HCT116 (cell line): ENCODE results near the gene TCF12.

Experiments used
- CEBPB ChIP-seq: IDR thresholded peaks from 2 replicates; pipeline ENCODE4 v1.6.1; 2012; ENCODE audit warnings: low read depth
- EZH2 ChIP-seq: fragments of 200-600 bp; sonication (generic); IDR thresholded peaks from 2 replicates; pipeline ENCODE4 v1.6.1; 2017; ENCODE audit warnings: antibody characterized with exemption, mixed run types
- JUND ChIP-seq: IDR thresholded peaks from 2 replicates; pipeline ENCODE4 v1.6.1; 2012
- POLR2A ChIP-seq: IDR thresholded peaks from 2 replicates; pipeline ENCODE4 v1.7.0; 2011; ENCODE audit warnings: borderline replicate concordance; ENCODE audit not compliant: insufficient read depth, insufficient read length; ENCODE audit errors: extremely low read depth
- POLR2AphosphoS5 ChIP-seq: IDR thresholded peaks from 2 replicates; pipeline ENCODE4 v1.6.1; 2011; ENCODE audit warnings: mild to moderate bottlenecking, low read depth, low read length, moderate library complexity
- RAD21 ChIP-seq: IDR thresholded peaks from 2 replicates; pipeline ENCODE4 v1.6.1; 2012; ENCODE audit warnings: low read depth, mild to moderate bottlenecking
- YY1 ChIP-seq: IDR thresholded peaks from 2 replicates; pipeline ENCODE4 v1.6.1; 2011; ENCODE audit warnings: low read length, low read depth, moderate library complexity, mild to moderate bottlenecking; ENCODE audit not compliant: insufficient replicate concordance; ENCODE audit errors: extremely low read depth
- ZNF274 ChIP-seq: fragments of 200-500 bp; sonication (Bioruptor generic); IDR thresholded peaks from 2 replicates; pipeline ENCODE4 v1.6.1; 2014; ENCODE audit warnings: mild to moderate bottlenecking, low read depth, low read length, inconsistent platforms
- TF ChIP-seq, protein P1 (sequence below), 3 experiments: fragments of 200-600 bp in 1 of 3; sonication (generic) in 1 of 3; IDR thresholded peaks in 2 of 3; conservative IDR thresholded peaks in 1 of 3; 2 replicates each; pipeline ENCODE4 v1.5.1; 2012 to 2017; ENCODE audit warnings: low read depth in 2 of 3, low read length in 2 of 3, antibody characterized with exemption in 1 of 3, borderline replicate concordance in 1 of 3, control low read depth in 1 of 3, mild to moderate bottlenecking in 1 of 3, mixed read lengths in 1 of 3, mixed run types in 1 of 3, moderate library complexity in 1 of 3; ENCODE audit not compliant: insufficient read depth in 1 of 3
- TF ChIP-seq, protein P2 (sequence below): IDR thresholded peaks from 2 replicates; pipeline ENCODE4 v1.6.1; 2012
- TF ChIP-seq, protein P3 (sequence below): IDR thresholded peaks from 2 replicates; pipeline ENCODE4 v1.6.1; 2012; ENCODE audit warnings: low read depth

DNA sequence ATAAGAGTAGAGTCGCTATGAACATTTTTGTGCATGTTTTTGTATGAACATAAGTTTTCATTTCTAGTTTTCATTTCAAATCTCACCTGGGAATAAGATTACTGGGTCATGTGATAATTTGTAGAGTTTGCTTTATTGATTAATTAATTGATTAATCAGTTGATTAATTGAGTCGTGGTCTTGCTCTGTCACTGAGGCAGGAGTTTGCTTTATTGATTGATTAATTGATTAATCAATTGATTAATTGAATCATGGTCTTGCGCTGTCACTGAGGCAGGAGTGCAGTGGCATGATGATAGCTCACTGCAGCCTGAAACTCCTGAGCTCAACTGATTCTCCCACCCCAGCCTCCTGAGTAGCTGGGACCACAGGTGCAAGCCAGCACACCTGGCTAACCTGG is 111.6 kb downstream of the TCF12 start:
- TF ChIP-seq EZH2 (no peak), YY1 (no peak), POLR2A (no peak), RAD21 (no peak), POLR2AphosphoS5 (no peak), ZNF274 (no peak), CEBPB (no peak), JUND (no peak)
- TF ChIP-seq, protein P1, sequence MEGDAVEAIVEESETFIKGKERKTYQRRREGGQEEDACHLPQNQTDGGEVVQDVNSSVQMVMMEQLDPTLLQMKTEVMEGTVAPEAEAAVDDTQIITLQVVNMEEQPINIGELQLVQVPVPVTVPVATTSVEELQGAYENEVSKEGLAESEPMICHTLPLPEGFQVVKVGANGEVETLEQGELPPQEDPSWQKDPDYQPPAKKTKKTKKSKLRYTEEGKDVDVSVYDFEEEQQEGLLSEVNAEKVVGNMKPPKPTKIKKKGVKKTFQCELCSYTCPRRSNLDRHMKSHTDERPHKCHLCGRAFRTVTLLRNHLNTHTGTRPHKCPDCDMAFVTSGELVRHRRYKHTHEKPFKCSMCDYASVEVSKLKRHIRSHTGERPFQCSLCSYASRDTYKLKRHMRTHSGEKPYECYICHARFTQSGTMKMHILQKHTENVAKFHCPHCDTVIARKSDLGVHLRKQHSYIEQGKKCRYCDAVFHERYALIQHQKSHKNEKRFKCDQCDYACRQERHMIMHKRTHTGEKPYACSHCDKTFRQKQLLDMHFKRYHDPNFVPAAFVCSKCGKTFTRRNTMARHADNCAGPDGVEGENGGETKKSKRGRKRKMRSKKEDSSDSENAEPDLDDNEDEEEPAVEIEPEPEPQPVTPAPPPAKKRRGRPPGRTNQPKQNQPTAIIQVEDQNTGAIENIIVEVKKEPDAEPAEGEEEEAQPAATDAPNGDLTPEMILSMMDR (IDR thresholded peaks at IDR 0.05 in 2 of 3, conservative IDR thresholded peaks at IDR 0.05 in 1 of 3; ENCODE audit: borderline replicate concordance in 1 of 3, insufficient read depth in 1 of 3, low read depth in 2 of 3, low read length in 2 of 3): no peak
- TF ChIP-seq, protein P2, sequence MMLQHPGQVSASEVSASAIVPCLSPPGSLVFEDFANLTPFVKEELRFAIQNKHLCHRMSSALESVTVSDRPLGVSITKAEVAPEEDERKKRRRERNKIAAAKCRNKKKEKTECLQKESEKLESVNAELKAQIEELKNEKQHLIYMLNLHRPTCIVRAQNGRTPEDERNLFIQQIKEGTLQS: no peak
- TF ChIP-seq, protein P3, sequence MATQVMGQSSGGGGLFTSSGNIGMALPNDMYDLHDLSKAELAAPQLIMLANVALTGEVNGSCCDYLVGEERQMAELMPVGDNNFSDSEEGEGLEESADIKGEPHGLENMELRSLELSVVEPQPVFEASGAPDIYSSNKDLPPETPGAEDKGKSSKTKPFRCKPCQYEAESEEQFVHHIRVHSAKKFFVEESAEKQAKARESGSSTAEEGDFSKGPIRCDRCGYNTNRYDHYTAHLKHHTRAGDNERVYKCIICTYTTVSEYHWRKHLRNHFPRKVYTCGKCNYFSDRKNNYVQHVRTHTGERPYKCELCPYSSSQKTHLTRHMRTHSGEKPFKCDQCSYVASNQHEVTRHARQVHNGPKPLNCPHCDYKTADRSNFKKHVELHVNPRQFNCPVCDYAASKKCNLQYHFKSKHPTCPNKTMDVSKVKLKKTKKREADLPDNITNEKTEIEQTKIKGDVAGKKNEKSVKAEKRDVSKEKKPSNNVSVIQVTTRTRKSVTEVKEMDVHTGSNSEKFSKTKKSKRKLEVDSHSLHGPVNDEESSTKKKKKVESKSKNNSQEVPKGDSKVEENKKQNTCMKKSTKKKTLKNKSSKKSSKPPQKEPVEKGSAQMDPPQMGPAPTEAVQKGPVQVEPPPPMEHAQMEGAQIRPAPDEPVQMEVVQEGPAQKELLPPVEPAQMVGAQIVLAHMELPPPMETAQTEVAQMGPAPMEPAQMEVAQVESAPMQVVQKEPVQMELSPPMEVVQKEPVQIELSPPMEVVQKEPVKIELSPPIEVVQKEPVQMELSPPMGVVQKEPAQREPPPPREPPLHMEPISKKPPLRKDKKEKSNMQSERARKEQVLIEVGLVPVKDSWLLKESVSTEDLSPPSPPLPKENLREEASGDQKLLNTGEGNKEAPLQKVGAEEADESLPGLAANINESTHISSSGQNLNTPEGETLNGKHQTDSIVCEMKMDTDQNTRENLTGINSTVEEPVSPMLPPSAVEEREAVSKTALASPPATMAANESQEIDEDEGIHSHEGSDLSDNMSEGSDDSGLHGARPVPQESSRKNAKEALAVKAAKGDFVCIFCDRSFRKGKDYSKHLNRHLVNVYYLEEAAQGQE: no peak
